HFF-Myc (cell line): ENCODE data around the gene PGBD5.

Source experiments
- DNase-seq: peaks from one replicate; pipeline ENCODE4 v3.0.0-alpha.2; 2011; ENCODE audit warnings: low read depth; ENCODE audit errors: extremely low read depth
- H3K4me3 ChIP-seq: replicated peaks from 2 replicates; pipeline ENCODE4 v1.5.1; 2011; ENCODE audit warnings: low read depth, mild to moderate bottlenecking, control low read depth, low read length
- TF ChIP-seq, protein P1 (sequence below): IDR thresholded peaks from 2 replicates; pipeline ENCODE4 v1.5.1; 2012; ENCODE audit warnings: mild to moderate bottlenecking, low read depth, low read length, control low read depth; ENCODE audit errors: missing control alignments

The PGBD5 gene

DNA sequence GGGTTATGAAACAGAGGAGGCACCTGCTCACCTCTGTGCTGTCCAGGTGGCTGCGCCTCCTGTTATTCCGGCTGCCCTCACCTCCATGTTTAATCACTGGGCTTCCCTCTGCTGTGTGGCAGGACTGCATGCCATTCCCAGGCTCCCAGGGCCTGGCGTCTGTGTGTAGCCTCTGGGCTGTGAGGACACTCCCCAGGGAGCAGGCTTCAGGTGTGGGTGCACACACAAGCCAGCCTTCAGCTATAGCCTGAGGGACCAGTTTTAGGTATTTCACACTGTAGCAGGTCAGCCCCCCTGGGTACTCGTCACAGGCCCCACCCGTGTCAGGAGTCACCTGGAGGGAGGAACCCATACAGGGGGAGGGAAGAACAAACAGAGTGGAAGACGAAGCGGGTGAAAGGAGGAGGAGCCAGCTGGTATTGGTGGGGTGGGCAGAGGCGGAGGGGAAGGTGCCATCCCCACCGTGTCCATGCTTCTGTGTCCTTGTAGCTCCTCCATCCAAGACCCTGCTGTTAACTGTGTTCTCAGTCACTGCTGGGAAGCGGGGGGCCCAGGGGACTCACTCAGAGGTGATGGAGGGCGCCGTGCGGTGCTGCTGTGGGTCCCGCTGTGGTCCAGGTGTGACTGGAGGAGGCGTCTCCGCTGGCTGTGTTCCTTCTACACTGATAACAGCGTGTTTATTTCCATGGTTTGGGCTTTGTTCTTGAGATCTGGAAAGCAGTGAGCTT, 158.6 kb downstream of the PGBD5 start:
- H3K4me3 ChIP-seq: no peak overlapping the region
- TF ChIP-seq, protein P1, sequence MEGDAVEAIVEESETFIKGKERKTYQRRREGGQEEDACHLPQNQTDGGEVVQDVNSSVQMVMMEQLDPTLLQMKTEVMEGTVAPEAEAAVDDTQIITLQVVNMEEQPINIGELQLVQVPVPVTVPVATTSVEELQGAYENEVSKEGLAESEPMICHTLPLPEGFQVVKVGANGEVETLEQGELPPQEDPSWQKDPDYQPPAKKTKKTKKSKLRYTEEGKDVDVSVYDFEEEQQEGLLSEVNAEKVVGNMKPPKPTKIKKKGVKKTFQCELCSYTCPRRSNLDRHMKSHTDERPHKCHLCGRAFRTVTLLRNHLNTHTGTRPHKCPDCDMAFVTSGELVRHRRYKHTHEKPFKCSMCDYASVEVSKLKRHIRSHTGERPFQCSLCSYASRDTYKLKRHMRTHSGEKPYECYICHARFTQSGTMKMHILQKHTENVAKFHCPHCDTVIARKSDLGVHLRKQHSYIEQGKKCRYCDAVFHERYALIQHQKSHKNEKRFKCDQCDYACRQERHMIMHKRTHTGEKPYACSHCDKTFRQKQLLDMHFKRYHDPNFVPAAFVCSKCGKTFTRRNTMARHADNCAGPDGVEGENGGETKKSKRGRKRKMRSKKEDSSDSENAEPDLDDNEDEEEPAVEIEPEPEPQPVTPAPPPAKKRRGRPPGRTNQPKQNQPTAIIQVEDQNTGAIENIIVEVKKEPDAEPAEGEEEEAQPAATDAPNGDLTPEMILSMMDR: no peak
- no peak for DNase-seq

DNA sequence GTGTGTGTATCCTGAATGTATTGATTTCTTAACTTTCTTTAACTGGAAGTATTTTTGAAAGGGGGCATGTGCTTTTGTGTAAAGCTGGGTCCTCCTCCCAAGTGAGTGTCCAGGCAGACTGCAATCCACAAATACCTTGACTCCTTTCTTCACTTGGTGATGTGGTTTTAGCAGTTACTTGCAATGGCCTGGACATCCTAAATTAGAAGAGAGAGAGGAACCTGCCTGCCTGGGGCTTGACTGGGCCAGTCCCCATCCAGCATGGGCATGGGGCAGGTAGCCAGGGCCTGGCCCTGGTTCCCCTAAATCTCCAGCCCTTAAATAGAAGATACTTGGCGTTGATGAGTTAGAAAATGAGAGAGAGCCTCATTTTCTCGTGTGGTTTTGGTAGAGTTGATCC, 159.7 kb downstream of the PGBD5 start:
- no peak for DNase-seq
- no peak overlapping the region for H3K4me3 ChIP-seq
- TF ChIP-seq, protein P1: no peak

DNA sequence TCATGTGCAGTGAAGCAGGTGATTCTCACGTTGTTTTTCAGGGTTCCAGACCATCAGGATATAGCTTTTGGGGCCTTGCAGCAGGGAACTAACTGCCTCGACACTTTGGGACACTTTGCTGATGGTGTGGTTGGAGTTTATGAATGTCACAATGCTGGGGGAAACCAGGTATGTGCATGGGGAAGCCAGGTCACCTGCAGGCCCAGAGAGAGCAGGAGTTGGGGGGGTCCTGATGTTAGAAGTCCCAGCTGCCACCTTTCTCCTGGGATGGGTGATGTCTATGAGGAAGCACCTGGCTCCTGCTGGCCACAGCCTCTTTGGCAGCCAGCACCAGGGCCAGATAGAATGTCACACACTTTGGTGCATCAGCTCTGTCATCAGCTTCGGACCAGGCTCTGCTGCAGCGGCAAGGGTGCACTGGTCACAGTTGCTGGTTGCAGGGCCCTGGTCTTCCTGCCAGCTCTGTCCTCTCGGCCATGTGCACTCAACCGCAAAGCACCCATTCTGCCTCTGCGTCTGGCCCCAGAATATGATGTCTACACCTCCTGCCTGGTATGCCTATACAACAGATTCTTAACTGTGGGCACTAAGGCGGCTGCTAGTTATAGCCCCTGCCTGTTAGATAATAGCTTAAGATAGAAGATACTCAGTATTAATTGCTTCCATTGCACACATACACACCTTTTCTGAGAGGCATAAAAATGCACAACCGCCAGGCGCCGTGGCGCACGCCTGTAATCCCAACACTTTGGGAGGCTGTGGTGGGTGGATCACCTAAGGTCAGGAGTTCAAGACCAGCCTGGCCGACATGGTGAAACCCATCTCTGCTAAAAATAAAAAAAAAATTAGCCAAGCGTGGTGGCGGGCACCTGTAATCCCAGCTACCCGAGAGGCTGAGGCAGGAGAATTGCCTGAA, 160.7 kb downstream of the PGBD5 start:
- TF ChIP-seq, protein P1: no peak
- no peak overlapping the region for H3K4me3 ChIP-seq
- no peak for DNase-seq
